OCI-LY1 (cell line): ENCODE results near the gene P2RX2.

Source experiments
- H2AFZ ChIP-seq: fragments of 200-600 bp; sonication (generic), shearing (Covaris generic); 2 replicates; pipeline ENCODE4 v1.6.0; 2014; ENCODE audit warnings: antibody characterized with exemption, mild to moderate bottlenecking, low read length
- H3F3A ChIP-seq: fragments of 200-600 bp; sonication (generic), shearing (Covaris generic); 2 replicates; pipeline ENCODE4 v1.6.0; 2014; ENCODE audit warnings: mild to moderate bottlenecking, antibody characterized with exemption, low read length, moderate library complexity; ENCODE audit not compliant: insufficient read depth
- H3K27ac ChIP-seq: fragments of 200-600 bp; sonication (generic); 2 replicates; pipeline ENCODE4 v1.5.1; 2014; ENCODE audit warnings: low read length, mixed run types, mild to moderate bottlenecking, low read depth; ENCODE audit not compliant: poor library complexity, severe bottlenecking
- H3K27me3 ChIP-seq: fragments of 200-600 bp; sonication (generic); 2 replicates; pipeline ENCODE4 v1.6.0; 2014; ENCODE audit warnings: antibody characterized with exemption, mild to moderate bottlenecking, low read length, moderate library complexity; ENCODE audit not compliant: insufficient read depth
- H3K36me3 ChIP-seq: fragments of 200-600 bp; sonication (generic); 2 replicates; pipeline ENCODE4 v1.6.1; 2014; ENCODE audit warnings: mild to moderate bottlenecking, antibody characterized with exemption, low read length, moderate library complexity, mixed read lengths; ENCODE audit not compliant: insufficient read depth
- H3K4me1 ChIP-seq: fragments of 200-600 bp; sonication (generic); 2 replicates; pipeline ENCODE4 v1.5.1; 2014; ENCODE audit warnings: mild to moderate bottlenecking, low read length, moderate library complexity; ENCODE audit not compliant: insufficient read depth, severe bottlenecking
- H3K4me2 ChIP-seq: fragments of 200-600 bp; sonication (generic), shearing (Covaris generic); 2 replicates; pipeline ENCODE4 v1.6.1; 2014; ENCODE audit warnings: low read length
- H3K4me3 ChIP-seq: fragments of 200-600 bp; sonication (generic); 2 replicates; pipeline ENCODE4 v1.5.1; 2014; ENCODE audit warnings: low read length, low read depth, mild to moderate bottlenecking, mixed read lengths; ENCODE audit not compliant: poor library complexity, severe bottlenecking
- H3K79me2 ChIP-seq: fragments of 200-600 bp; shearing (Covaris generic); 2 replicates; pipeline ENCODE4 v1.6.1; 2016; ENCODE audit warnings: mixed run types, low read length, mixed read lengths; ENCODE audit not compliant: insufficient read depth
- H3K9ac ChIP-seq: fragments of 200-600 bp; sonication (generic), shearing (Covaris generic); 2 replicates; pipeline ENCODE4 v1.6.1; 2014; ENCODE audit warnings: mild to moderate bottlenecking, low read length, mixed read lengths
- H3K9me2 ChIP-seq: fragments of 200-600 bp; sonication (generic), shearing (Covaris generic); 2 replicates; pipeline ENCODE4 v1.6.1; 2014; ENCODE audit warnings: low read depth, mild to moderate bottlenecking, low read length, mixed read lengths
- H3K9me3 ChIP-seq: fragments of 200-600 bp; shearing (Covaris generic); 2 replicates; pipeline ENCODE4 v1.6.1; 2014; ENCODE audit warnings: low read length, mixed read lengths
- H4K20me1 ChIP-seq: fragments of 200-600 bp; sonication (generic), shearing (Covaris generic); 2 replicates; pipeline ENCODE4 v1.6.0; 2016; ENCODE audit warnings: mild to moderate bottlenecking, low read length; ENCODE audit not compliant: insufficient read depth
- CTCF ChIP-seq: fragments of 200-600 bp; sonication (generic), shearing (Covaris generic); IDR thresholded peaks from 2 replicates; pipeline ENCODE4 v1.5.1; 2017; ENCODE audit warnings: mild to moderate bottlenecking, antibody characterized with exemption, low read length, moderate library complexity, mixed read lengths
- EZH2 ChIP-seq: fragments of 200-600 bp; sonication (generic), shearing (Covaris generic); IDR thresholded peaks from 2 replicates; pipeline ENCODE4 v1.8.0; 2017; ENCODE audit warnings: borderline replicate concordance, mixed run types, mild to moderate bottlenecking, antibody characterized with exemption, low read length, moderate library complexity, mixed read lengths

P2RX2 gene

GRCh38 chr12:132578118-132578517 lies 40.5 kb upstream of the P2RX2 start:
- no peaks in the 10 kb centered on the region for H3F3A ChIP-seq
- H2AFZ ChIP-seq = no peak overlapping the region
- no peak overlapping the region for H3K9ac ChIP-seq
- H3K4me3 ChIP-seq = no peak overlapping the region
- no peaks in the 10 kb centered on the region for H3K27me3 ChIP-seq
- H4K20me1 ChIP-seq = no peaks in the 10 kb centered on the region
- no peaks in the 10 kb centered on the region for H3K36me3 ChIP-seq
- H3K4me1 ChIP-seq = no peaks in the 10 kb centered on the region
- TF ChIP-seq CTCF (no peak), EZH2 (no peak)
- H3K9me3 ChIP-seq = no peaks in the 10 kb centered on the region
- H3K27ac ChIP-seq = no peak overlapping the region
- H3K4me2 ChIP-seq = no peak overlapping the region
- no peaks in the 10 kb centered on the region for H3K9me2 ChIP-seq
- H3K79me2 ChIP-seq = no peaks in the 10 kb centered on the region

- Histone ChIP-seq H3K4me2 (no peak overlapping the region), H3K9me3 (no peaks in the 10 kb centered on the region), H4K20me1 (no peaks in the 10 kb centered on the region), H3K4me3 (no peak overlapping the region), H3K9ac (no peak overlapping the region), H3K79me2 (no peaks in the 10 kb centered on the region), H2AFZ (no peak overlapping the region), H3K36me3 (no peaks in the 10 kb centered on the region), H3K27ac (no peak overlapping the region), H3K9me2 (no peaks in the 10 kb centered on the region), H3K27me3 (no peaks in the 10 kb centered on the region), H3K4me1 (no peaks in the 10 kb centered on the region), H3F3A (no peaks in the 10 kb centered on the region)
- no peak for TF ChIP-seq CTCF
- no peak for TF ChIP-seq EZH2
These were observed 39.8 kb upstream of the P2RX2 start for GRCh38 chr12:132578826-132579225.

GRCh38 chr12:132579744-132580143 lies 38.8 kb upstream of the P2RX2 start:
- Histone ChIP-seq H3K27ac (no peak overlapping the region), H3K79me2 (no peaks in the 10 kb centered on the region), H3K9me2 (no peaks in the 10 kb centered on the region), H3K4me2 (no peak overlapping the region), H3K9me3 (no peaks in the 10 kb centered on the region), H3K4me3 (no peak overlapping the region), H3K9ac (no peak overlapping the region), H3K27me3 (no peaks in the 10 kb centered on the region), H4K20me1 (no peaks in the 10 kb centered on the region), H3K4me1 (no peaks in the 10 kb centered on the region), H3F3A (no peaks in the 10 kb centered on the region), H2AFZ (no peak overlapping the region), H3K36me3 (no peaks in the 10 kb centered on the region)
- TF ChIP-seq EZH2 (no peak), CTCF (no peak)
